Fibroblast of villous mesenchyme (primary cell): ENCODE measurements around the gene CTNNA1. TPM values are rescaled to one million over a fixed set of nuclear protein-coding genes. Genes with fewer than 3 reads are reported as not detected.
A peak's percentile ranks its signal among the peaks of the same experiment; 100 is the strongest.

Experiments
- DNase-seq: peaks from one replicate; pipeline ENCODE4 v3.0.0-alpha.2; 2010; ENCODE audit warnings: low read depth
- H3K4me3 ChIP-seq: 2 replicates; pipeline ENCODE4 v1.5.1; 2011; ENCODE audit warnings: low read depth, mild to moderate bottlenecking, low read length
- CTCF ChIP-seq: IDR thresholded peaks from 2 replicates; pipeline ENCODE4 v1.5.1; 2012; ENCODE audit warnings: low read depth, mild to moderate bottlenecking, low read length; ENCODE audit not compliant: insufficient read depth
- total RNA-seq: library from RNA; depleted of rRNA; stranded (reverse); fragments of >200 nt; gene quantifications from 2 replicates; pipeline ENCODE4 v1.2.3, GENCODE V29; 2012

Gene CTNNA1
- total RNA-seq, 1 donor = 461 TPM

GRCh38 chr5:138884094-138884493, 130.9 kb downstream of the CTNNA1 start:
- H3K4me3 ChIP-seq = no peak overlapping the region
- DNase-seq = no peak
- no peak for TF ChIP-seq CTCF

- TF ChIP-seq CTCF = no peak
- no peak for DNase-seq
- no peak overlapping the region for H3K4me3 ChIP-seq
Measured at GRCh38 chr5:138884554-138884953, 131.3 kb downstream of the CTNNA1 start.

GRCh38 chr5:138889994-138890393, 136.8 kb downstream of the CTNNA1 start:
- TF ChIP-seq CTCF = no peak
- no peak for DNase-seq
- H3K4me3 ChIP-seq = no peak overlapping the region

- no peak overlapping the region for H3K4me3 ChIP-seq
- peak; percentile 36 for DNase-seq
- no peak for TF ChIP-seq CTCF
Measured at GRCh38 chr5:138890644-138891043, 137.4 kb downstream of the CTNNA1 start.

- no peak overlapping the region for H3K4me3 ChIP-seq
- no peak for DNase-seq
- TF ChIP-seq CTCF = no peak
Measured at GRCh38 chr5:138895918-138896317, 142.7 kb downstream of the CTNNA1 start.

GRCh38 chr5:138898299-138898698, 145.1 kb downstream of the CTNNA1 start:
- H3K4me3 ChIP-seq = no peak overlapping the region
- no peak for DNase-seq
- no peak for TF ChIP-seq CTCF

- no peak for DNase-seq
- no peak for TF ChIP-seq CTCF
- no peak overlapping the region for H3K4me3 ChIP-seq
Measured at GRCh38 chr5:138898742-138899141, 145.5 kb downstream of the CTNNA1 start.
